Activated CD8-positive, alpha-beta memory T cell treated with anti-CD3 and anti-CD28 coated beads, Interleukin-2, amount 50 U/mL, for 1 hour (primary cell): Measurements from ENCODE around the gene METTL1.

ENCODE experiments used
- DNase-seq: peaks from one replicate; pipeline ENCODE4 v3.0.0-alpha.2; 2020; ENCODE audit errors: extremely low read depth

Gene METTL1

DNA sequence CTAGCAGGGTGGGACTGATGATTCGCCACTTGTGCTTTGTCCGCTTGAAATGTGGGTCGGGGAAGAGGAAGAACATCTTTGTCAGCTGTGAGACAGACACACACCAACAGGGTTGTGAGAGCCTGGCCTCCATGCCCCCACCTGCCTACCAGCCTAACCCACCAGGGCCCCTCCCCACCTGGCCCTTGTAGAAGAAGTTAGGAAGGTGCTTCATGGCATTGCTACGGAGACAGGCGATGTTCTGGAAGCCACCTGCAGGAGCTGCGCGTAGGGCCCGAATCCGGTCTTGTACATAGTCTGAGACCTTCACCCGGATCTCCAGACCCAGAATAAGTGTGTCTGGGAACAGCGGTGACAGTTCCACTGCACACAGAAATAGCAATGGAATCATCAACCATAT, 2.3 kb downstream of the METTL1 start:
- no peak for DNase-seq

DNA sequence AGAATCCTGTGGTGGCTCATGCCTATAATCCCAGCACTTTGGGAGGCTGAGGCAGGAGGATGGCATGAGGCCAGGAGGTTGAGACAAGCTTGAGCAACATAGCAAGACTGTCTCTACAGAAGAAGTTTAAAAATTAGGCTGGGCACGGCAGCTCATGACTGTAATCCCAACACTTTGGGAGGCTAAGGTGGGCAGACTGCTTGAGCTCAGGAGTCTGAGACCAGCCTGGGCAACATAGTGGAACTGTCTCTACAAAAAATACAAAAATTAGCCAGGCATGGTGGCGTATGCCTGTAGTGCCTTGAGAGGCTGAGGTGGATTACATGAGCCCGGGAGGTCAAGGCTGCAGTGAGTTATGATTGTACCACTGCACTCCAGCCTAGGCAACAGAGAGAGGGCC, 4.0 kb downstream of the METTL1 start:
- no peak for DNase-seq

- no peak for DNase-seq
These were observed 4.6 kb downstream of the METTL1 start for GRCh38 chr12:57767305-57767698.

DNA sequence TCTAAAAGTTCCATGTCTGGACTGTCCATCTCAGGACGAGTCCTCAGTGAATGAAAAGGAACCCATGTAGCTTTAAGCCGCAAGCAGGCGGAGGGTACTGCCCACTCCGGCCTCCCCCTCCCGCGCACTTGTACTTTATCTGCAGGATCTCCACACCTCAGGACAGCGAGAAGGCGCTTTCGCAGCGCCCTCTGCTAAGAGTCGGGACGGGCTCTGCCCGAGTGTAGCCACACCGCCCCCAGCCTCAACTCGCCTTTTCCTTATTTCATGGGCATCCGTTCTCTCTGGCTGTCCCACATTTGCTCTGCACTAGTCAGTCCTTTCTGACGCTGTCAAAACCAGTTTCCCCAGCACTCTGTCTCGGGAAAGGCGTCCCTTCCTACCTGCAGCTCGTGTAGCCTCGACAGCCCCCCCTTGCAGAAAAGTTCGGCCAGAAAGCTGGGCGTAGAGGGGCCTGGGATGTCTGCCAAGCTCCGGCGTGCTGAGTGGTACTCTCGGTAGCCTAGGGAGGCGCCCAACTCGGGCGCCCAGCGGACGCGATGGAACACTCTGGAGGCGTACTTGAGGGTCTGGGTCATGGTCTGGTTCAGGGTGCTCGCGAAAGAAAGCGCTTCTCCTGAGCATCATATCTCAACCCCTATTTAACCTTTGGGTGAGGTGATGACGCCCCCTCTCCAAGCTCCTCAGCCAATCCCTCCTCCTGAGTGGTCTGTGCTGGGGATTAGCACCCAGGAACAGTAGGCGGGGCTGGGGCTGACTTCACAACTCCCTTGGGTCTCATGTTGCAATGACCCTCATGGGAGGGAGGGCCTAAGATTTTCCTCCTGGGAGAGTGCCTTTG, 5.2 kb downstream of the METTL1 start, which contains the start of gene CYP27B1:
Gene CYP27B1 (minus strand): TSS at position 615 of the 841 bp plus-strand sequence. CDS start 37 bp downstream, at position 578.
- DNase-seq = no peak

GRCh38 chr12:57765698-57766463, 6.0 kb downstream of the METTL1 start:
- DNase-seq = no peak

DNA sequence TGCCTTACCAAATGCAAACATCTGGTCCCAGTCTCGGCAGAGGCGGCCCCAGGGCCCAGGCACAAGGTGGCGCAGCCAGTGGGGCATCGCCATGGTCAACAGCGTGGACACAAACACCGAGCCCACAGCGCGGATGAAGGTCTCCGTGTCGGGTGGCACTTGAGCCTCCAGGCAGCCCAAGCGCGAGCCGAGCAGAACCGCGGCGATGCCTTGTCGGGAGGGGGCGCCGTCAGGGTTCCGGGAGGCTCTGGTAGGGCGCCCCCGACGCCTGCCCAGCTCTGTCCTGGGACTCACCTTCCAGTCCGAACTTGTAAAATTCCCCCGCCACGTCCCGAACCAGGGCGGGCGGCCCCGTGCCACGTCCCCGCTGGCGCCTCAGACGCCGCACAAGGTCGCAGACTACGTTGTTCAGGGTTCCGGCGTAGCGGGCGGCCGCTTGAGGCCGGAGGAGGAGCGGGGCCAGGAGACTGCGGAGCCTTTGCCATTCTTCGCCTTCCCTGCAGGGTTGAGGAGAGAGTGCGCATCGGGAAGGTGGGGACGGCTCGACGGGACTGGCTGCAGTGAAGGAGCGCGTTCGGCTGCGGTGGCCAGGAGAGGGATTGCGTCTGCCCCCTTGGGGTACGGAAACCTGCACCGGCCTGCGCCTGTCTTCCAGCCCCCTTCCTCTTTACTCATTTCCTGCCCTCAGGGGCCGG, 6.8 kb downstream of the METTL1 start:
- no peak for DNase-seq

DNA sequence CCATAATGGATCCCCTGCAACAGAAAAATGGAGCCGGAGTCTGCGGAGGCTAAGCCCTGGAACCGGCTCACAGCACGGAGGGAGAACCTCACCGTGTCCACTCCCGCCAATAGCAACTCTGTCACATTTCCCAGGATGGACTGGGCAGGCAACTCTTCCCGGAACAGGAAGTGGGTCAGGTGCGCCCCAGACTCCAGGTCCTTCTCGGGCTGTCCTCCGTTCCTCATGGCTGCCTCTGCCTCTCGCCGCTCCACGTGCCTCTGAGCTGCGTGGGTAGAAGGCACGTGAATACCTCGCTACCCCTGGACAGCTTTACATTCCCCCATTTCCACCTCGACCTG, 7.3 kb downstream of the METTL1 start:
- no peak for DNase-seq

DNA sequence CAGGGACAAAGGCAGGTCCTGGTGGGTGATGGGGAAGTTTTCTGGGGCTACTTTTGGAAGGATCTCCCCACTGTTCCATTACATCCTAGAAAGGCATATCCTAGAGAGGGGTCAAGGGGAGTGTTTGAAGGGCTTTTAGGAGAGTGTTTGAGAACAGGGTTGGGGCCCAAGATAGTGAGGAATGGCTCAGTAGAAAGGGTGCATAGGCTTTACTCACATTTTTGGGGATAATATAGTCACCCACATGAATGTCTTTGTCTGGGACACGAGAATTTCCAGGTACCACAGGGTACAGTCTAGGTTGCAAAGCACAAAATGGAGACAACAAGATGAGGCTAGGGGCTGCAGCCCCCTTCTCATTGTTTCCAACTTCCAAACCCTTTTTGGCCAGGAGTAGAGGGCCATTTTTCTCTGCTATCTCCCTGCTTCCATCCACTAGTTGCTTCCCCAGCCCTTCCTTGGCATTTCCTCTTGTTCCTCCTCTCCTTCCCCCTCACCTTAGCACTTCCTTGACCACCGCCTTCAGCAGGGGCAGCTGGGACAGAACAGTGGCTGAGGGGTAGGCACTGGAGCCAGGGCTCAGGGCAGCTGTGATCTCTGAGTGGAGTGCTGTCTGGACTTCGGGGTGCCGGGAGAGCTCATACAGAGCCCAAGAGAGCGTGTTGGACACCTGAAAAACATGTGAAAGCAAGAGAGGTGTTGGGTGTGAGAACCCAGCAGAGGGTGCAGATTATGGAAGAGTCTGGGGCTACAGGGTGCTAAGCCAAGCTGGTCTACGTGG, 7.8 kb downstream of the METTL1 start:
- DNase-seq = no peak

GRCh38 chr12:57762463-57762862, 9.4 kb downstream of the METTL1 start:
- no peak for DNase-seq

GRCh38 chr12:57761391-57761998, 10.4 kb downstream of the METTL1 start:
- no peak for DNase-seq

DNA sequence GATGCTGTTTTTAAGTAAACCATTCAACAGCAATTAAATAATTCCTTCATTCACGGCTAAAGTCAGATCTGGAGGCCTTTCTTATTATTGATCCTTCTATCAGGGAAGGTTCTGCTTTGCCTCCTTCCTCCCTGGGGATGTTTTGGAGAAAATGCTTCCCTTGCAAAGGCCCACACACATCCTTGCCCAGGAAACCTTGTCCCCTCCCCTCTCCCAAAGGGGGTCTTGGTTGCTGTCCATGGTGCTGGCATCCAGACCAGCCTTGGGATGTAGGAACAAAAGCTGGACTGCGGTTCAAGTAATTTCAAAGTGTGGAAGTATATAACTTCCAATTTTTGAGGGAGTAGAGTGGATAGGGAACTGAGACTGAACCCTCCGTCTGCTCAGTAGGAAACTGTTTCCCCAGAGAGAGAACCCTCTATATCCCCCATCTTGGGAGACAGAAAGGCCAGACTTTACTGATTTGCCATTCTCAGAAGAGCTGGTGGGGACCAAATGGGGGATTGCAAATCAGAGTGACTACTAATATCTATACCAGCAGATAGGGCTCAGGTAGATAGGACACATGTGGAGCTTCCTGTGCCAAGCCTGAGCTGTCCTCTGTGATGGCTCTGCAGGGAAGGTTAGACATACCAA, 11.4 kb downstream of the METTL1 start:
- DNase-seq = no peak

DNA sequence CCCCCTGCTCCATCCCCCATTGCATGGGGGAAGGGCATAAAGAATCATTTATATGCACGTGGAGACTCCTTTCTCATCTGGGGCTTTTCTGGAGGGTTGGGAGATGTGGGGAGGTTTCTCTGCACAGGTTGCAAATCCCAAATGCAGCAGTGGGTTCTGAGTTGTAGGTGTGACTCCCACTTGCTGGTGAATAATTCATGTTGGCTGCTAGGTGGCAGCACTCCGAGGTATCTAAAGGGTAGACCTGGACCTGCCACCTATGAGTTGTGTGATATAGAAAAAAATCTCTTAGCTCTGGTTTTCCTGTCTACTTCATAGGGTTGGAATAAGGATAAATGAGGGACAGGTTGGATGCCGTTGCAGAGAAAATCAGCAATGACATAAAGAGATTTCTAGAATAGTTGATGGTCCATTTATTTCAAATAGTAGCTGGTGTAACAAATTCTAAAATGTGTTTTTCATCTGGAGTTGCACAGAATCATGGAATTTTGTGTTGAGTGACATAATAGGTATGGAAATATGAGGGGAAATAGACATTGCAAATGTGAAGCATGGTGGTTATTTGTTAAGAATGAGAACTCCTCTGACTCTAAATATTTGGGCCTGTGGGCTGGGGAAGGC, 12.4 kb downstream of the METTL1 start:
- no peak for DNase-seq

DNA sequence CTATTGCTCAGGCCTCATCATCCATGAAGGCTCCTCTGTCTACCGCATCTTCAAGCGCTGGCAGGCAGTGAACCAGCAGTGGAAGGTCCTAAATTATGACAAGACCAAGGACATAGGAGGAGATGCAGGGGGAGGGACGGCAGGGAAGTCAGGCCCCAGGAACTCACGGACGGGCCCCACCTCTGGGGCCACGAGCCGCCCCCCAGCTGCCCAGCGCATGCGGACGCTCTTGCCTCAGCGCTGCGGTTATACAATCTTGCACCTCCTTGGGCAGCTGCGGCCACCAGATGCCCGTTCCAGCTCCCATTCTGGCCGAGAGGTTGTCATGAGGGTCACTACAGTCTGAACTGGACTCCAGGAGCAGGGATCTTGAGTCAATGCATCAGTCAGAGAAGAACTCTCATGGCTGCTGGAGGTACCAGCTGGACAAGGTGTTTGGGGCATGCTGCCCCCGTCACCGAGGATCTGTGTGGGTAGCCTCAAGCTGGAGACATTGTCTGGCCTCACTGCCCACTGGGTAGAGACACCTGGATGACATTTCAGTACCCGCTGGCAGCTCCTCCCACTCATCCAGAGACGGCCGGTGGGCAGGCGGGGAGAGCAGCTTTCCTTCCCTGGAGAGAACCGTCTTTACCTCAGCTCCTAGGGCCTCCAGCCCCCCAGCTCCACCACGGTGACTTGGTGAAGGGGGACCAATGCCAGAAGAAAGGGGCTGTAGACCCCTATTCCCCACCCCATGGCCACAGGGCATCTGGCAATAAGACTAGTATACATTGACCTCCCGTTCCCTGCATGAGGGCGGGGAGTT, 13.1 kb downstream of the METTL1 start:
- DNase-seq = no peak

DNA sequence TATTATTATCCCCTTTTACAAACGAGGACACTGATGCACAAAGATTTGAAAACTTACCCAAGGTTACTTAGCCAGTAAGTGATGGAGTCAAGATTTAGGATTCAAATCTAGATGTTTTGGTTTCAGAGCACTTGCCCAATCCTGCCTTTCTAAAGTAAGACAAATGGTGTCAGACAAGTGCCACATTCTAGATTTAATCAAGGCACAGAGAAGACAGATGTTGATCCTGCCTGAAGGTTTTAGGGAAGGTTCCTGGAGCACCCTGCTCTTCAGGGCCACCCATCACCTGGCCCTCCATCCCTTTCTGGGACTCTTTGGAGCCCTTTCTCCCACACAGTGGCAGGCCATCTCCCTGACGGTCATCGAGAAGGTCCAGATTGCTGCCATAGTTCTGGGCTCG, 14.1 kb downstream of the METTL1 start:
- no peak for DNase-seq

DNA sequence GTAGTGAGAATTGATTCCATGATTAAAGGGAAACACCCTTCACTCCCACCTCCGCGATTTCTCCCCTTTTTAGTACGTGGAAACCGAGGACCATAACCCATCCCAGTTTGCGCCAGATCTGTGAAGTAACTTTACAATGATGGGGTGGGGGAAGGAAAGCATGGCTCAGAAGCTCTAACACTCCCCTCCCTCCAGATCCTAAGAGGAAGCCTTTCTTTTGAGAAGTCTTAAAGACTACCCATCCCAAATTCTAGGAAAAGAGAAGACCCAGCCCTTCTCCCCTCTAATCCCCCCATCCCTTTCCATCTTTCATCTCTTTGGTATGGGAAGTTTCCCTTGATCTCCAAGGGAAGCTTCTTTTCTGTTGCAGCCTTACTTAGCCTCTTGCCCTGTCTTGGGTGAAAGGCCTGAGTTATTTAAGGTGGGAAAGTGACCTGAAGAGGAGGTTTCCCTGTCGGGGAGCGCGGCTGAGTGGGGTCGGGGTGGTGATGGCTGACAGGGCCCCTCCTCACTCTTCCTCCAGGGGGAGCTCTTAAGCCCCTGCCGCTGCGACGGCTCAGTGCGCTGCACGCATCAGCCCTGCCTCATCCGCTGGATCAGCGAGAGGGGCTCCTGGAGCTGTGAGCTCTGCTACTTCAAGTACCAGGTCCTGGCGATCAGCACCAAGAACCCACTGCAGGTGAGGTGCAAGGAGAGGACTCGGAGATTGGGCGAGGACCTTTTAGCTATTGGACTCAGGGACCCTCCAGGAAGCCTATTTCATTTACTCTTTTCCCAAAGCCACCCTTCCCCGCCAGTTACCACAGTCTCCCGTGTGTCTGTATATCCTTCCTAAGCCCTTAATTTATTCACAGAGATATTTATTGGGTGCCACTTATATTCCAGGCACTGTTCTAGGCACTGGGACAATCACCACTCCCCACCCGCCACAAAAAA, 15.2 kb downstream of the METTL1 start:
- no peak for DNase-seq

DNA sequence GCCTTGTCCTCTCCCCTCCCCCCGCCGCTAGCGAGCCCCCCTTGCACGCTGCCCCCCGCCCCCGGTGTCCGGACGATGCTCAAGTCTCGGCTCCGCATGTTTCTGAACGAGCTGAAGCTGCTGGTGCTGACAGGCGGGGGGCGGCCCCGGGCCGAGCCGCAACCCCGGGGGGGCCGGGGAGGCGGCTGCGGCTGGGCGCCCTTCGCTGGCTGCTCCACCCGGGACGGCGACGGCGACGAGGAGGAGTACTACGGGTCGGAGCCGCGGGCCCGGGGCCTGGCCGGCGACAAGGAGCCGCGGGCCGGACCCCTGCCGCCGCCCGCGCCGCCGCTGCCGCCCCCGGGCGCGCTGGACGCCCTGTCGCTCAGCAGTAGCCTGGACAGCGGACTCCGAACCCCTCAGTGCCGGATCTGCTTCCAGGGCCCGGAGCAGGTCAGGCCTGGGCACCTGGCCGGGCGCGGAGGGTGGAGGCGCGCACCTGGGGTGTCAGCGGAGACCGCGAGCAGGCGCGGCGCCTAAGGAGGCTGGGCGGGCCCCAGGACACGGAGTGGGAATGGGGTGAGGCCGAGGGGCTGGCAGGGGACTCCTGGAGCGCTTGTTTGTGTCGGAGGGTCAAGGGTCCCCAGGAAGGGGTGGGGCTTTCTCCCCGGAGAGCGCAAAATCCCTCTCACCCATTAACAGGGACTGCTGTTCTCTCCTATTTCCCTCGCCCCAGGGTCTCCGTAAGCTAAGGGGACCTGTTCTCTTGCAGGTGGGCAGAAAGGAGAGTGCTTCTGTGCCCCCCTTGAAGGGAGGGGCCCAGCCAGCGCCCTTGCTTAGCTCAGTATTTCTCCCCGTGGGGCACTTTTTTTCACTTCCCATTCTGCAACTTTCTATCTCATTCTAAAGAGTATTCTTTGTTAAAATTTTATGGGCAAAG, 16.2 kb downstream of the METTL1 start:
- DNase-seq = no peak

GRCh38 chr12:57755194-57755453, 16.8 kb downstream of the METTL1 start:
- no peak for DNase-seq
